ENCODE measurements around the gene ARAP1. TPM values are rescaled to one million over a fixed set of nuclear protein-coding genes. Genes with fewer than 3 reads are reported as not detected.

Gene ARAP1
- total RNA-seq, 1 experiment from 2014 or later: 86.2 TPM

- intact Hi-C loops (cut with micrococcal nuclease): no loop called here
- H2AFZ ChIP-seq (ENCODE audit: low read length): no peak overlapping the region
- H3K79me2 ChIP-seq (ENCODE audit: low read length): no peaks in the 10 kb centered on the region
- no peak for DNase-seq
- no peak overlapping the region for H3K27ac ChIP-seq (ENCODE audit: low read length)
- no TSS peak for BruUV-seq (replicated peaks)
- no peaks in the 10 kb centered on the region for H4K20me1 ChIP-seq (ENCODE audit: low read length)
- ChIA-PET CTCF (no interaction called here), POLR2A (ENCODE audit: unreplicated experiment) (no interaction called here)
- no peak overlapping the region for H3K4me3 ChIP-seq (ENCODE audit: low read length)
- no peaks in the 10 kb centered on the region for H3K9me2 ChIP-seq (replicated peaks; ENCODE audit: low read length)
- ATAC-seq: no peak
- H3K4me2 ChIP-seq (ENCODE audit: low read length): no peak overlapping the region
- no peaks in the 10 kb centered on the region for H3K27me3 ChIP-seq (ENCODE audit: low read length)
- H3K4me1 ChIP-seq (ENCODE audit: insufficient read depth, low read length): peaks cover 8% of the 10 kb centered on the region
- H3F3A ChIP-seq (ENCODE audit: low read length, unreplicated experiment): no peaks in the 10 kb centered on the region
- no peaks in the 10 kb centered on the region for H3K36me3 ChIP-seq (ENCODE audit: low read depth, low read length)
- H3K9ac ChIP-seq (ENCODE audit: low read length): no peak overlapping the region
- no peaks in the 10 kb centered on the region for H3K9me3 ChIP-seq (ENCODE audit: low read length)
- no peak for TF ChIP-seq EZH2 (IDR thresholded peaks at IDR 0.05; ENCODE audit: low read length, unreplicated experiment)
- TF ChIP-seq CTCF (conservative IDR thresholded peaks at IDR 0.05; ENCODE audit: low read depth, low read length): no peak
- no peak for TF ChIP-seq EZH2phosphoT487 (IDR thresholded peaks at IDR 0.05; ENCODE audit: borderline replicate concordance, low read length)
Measured at GRCh38 chr11:72798361-72798760, 46.2 kb upstream of the ARAP1 start.

- peak within 1 kb of the TSS; percentile 77 for H3K9ac ChIP-seq (ENCODE audit: low read length)
- ChIA-PET CTCF (interaction anchor here (0.6 to 2.6 kb wide), 5 partner anchors 20 to 514 kb away, joined by 3 to 21 read pairs (median 3); no protein-coding TSS in a partner anchor), POLR2A (ENCODE audit: unreplicated experiment) (no interaction called here)
- H3K27me3 ChIP-seq (ENCODE audit: low read length): no peaks in the 10 kb centered on the region
- intact Hi-C loops (cut with micrococcal nuclease): loop anchor here (1.0 kb wide), 3 partner anchors 21 to 68 kb away; partner anchors contain the start of genes ARAP1 and ATG16L2
- DNase-seq: peak; percentile 99
- BruUV-seq (replicated peaks): TSS peak; percentile 88
- no peaks in the 10 kb centered on the region for H3F3A ChIP-seq (ENCODE audit: low read length, unreplicated experiment)
- H3K79me2 ChIP-seq (ENCODE audit: low read length): no peaks in the 10 kb centered on the region
- H4K20me1 ChIP-seq (ENCODE audit: low read length): no peaks in the 10 kb centered on the region
- peaks cover 27% of the 10 kb centered on the region for H3K4me1 ChIP-seq (ENCODE audit: insufficient read depth, low read length)
- H2AFZ ChIP-seq (ENCODE audit: low read length): peak within 1 kb of the TSS; percentile 91
- TF ChIP-seq CTCF (conservative IDR thresholded peaks at IDR 0.05; ENCODE audit: low read depth, low read length): peak; percentile 99
- no peak for TF ChIP-seq EZH2phosphoT487 (IDR thresholded peaks at IDR 0.05; ENCODE audit: borderline replicate concordance, low read length)
- no peak for TF ChIP-seq EZH2 (IDR thresholded peaks at IDR 0.05; ENCODE audit: low read length, unreplicated experiment)
- H3K9me3 ChIP-seq (ENCODE audit: low read length): no peaks in the 10 kb centered on the region
- H3K27ac ChIP-seq (ENCODE audit: low read length): peak within 1 kb of the TSS; percentile 40
- H3K4me3 ChIP-seq (ENCODE audit: low read length): peak within 1 kb of the TSS; percentile 77
- no peaks in the 10 kb centered on the region for H3K9me2 ChIP-seq (replicated peaks; ENCODE audit: low read length)
- peak; percentile 95 for ATAC-seq
- peak within 1 kb of the TSS; percentile 82 for H3K4me2 ChIP-seq (ENCODE audit: low read length)
- H3K36me3 ChIP-seq (ENCODE audit: low read depth, low read length): no peaks in the 10 kb centered on the region
Measured at GRCh38 chr11:72793425-72794367, 41.5 kb upstream of the ARAP1 start, which contains the start of gene STARD10. TSS of gene STARD10 (minus strand) at chr11:72794047. CDS start at chr11:72781181, 12,866 bp downstream.

Data from PC-3 (cell line).